Glutamatergic neuron (in vitro differentiated cells): Measurements from ENCODE around the gene LPCAT1. TPM values are rescaled to one million over a fixed set of nuclear protein-coding genes. Genes with fewer than 3 reads are reported as not detected.

Experiments
- DNase-seq: peaks from one replicate; pipeline ENCODE4 v3.0.0; 2022
- H3K27ac Mint-ChIP-seq: one replicate; pipeline ENCODE4 v1.8.0; 2020; ENCODE audit warnings: mild to moderate bottlenecking, mixed read lengths, inconsistent platforms; ENCODE audit not compliant: unreplicated experiment
- H3K27me3 Mint-ChIP-seq: one replicate; pipeline ENCODE4 v1.8.0; 2020; ENCODE audit warnings: mild to moderate bottlenecking, moderate library complexity, mixed read lengths, inconsistent platforms; ENCODE audit not compliant: unreplicated experiment
- H3K36me3 Mint-ChIP-seq: one replicate; pipeline ENCODE4 v1.8.0; 2020; ENCODE audit warnings: mild to moderate bottlenecking, mixed read lengths, inconsistent platforms; ENCODE audit not compliant: unreplicated experiment
- H3K4me1 Mint-ChIP-seq: one replicate; pipeline ENCODE4 v1.8.0; 2020; ENCODE audit warnings: mild to moderate bottlenecking, low read depth, mixed read lengths, inconsistent platforms; ENCODE audit not compliant: unreplicated experiment
- H3K4me3 Mint-ChIP-seq: one replicate; pipeline ENCODE4 v1.8.0; 2020; ENCODE audit warnings: mild to moderate bottlenecking, mixed read lengths, inconsistent platforms; ENCODE audit not compliant: unreplicated experiment
- H3K9me3 Mint-ChIP-seq: one replicate; pipeline ENCODE4 v1.8.0; 2020; ENCODE audit warnings: mild to moderate bottlenecking, moderate library complexity, mixed read lengths, inconsistent platforms; ENCODE audit not compliant: unreplicated experiment
- CTCF ChIP-seq: fragments of 200-600 bp; sonication (generic); IDR thresholded peaks from one replicate; pipeline ENCODE4 v1.5.0; 2021; ENCODE audit not compliant: partially characterized antibody, unreplicated experiment
- total RNA-seq: library from RNA; stranded (reverse); fragmentation: NEBNext Ultra II Directional; extraction: Animal tissue kit (Norgen Biotek cat#: 25700); gene quantifications from one replicate; pipeline ENCODE4 v1.2.1, GENCODE V29; 2021; ENCODE audit not compliant: unreplicated experiment

LPCAT1 gene
- total RNA-seq, 1 donor from 2014 or later = 113 TPM

GRCh38 chr5:1526190-1526631 lies 2.5 kb upstream of the LPCAT1 start:
- DNase-seq = no peak
- Mint-ChIP-seq H3K9me3 (peaks cover 4% of the 10 kb centered on the region), H3K4me1 (peaks cover 5% of the 10 kb centered on the region), H3K36me3 (no peaks in the 10 kb centered on the region), H3K4me3 (no peak overlapping the region), H3K27me3 (no peaks in the 10 kb centered on the region), H3K27ac (no peak overlapping the region)
- TF ChIP-seq CTCF = no peak

- Mint-ChIP-seq H3K27me3 (peaks cover 2% of the 10 kb centered on the region), H3K4me3 (no peak overlapping the region), H3K36me3 (no peaks in the 10 kb centered on the region), H3K27ac (no peak overlapping the region), H3K4me1 (peaks cover 9% of the 10 kb centered on the region), H3K9me3 (peaks cover 4% of the 10 kb centered on the region)
- DNase-seq = no peak
- no peak for TF ChIP-seq CTCF
These were observed 1.9 kb upstream of the LPCAT1 start for GRCh38 chr5:1525624-1526189.

- TF ChIP-seq CTCF = no peak
- Mint-ChIP-seq H3K27me3 (peaks cover 2% of the 10 kb centered on the region), H3K27ac (no peak overlapping the region), H3K9me3 (peaks cover 4% of the 10 kb centered on the region), H3K36me3 (no peaks in the 10 kb centered on the region), H3K4me3 (no peak overlapping the region), H3K4me1 (peaks cover 9% of the 10 kb centered on the region)
- DNase-seq = no peak
These were observed 1.3 kb upstream of the LPCAT1 start for GRCh38 chr5:1524799-1525623.

- peaks cover 4% of the 10 kb centered on the region for H3K9me3 Mint-ChIP-seq
- no peak overlapping the region for H3K4me3 Mint-ChIP-seq
- no peaks in the 10 kb centered on the region for H3K36me3 Mint-ChIP-seq
- peaks cover 2% of the 10 kb centered on the region for H3K27me3 Mint-ChIP-seq
- no peak for TF ChIP-seq CTCF
- DNase-seq = no peak
- peaks cover 9% of the 10 kb centered on the region for H3K4me1 Mint-ChIP-seq
- H3K27ac Mint-ChIP-seq = no peak overlapping the region
These were observed 680 bp upstream of the LPCAT1 start for GRCh38 chr5:1524481-1524798.

GRCh38 chr5:1523480-1523792 lies 324 bp downstream of the LPCAT1 start:
- Mint-ChIP-seq H3K4me1 (peaks cover 9% of the 10 kb centered on the region), H3K9me3 (peaks cover 3% of the 10 kb centered on the region), H3K36me3 (no peaks in the 10 kb centered on the region), H3K4me3 (no peak overlapping the region), H3K27ac (no peak overlapping the region), H3K27me3 (peaks cover 2% of the 10 kb centered on the region)
- DNase-seq = no peak
- TF ChIP-seq CTCF = no peak
